B cell (primary cell): ENCODE results near the gene NPFF. TPM values are rescaled to one million over a fixed set of nuclear protein-coding genes. Genes with fewer than 3 reads are reported as not detected.

ENCODE experiments used
- ATAC-seq: fragments of 200-7000 bp; cut with Tn5 transposase; one replicate; pipeline ENCODE4 v1.10.0; 2021; ENCODE audit warnings: low read depth, mild to moderate bottlenecking, moderate number of reproducible peaks, moderate library complexity
- CTCF ChIA-PET: fragments of 350-600 bp; sonication (Branson Sonifier 250); formaldehyde crosslinking; loops from one replicate; lab custom pipeline; 2021; ENCODE audit warnings: antibody characterized with exemption, inconsistent platforms; lab: Charles Lee
- POLR2A ChIA-PET: fragments of 350-600 bp; sonication (Branson Sonifier 250); formaldehyde crosslinking; loops from one replicate; lab custom pipeline; 2021; ENCODE audit warnings: antibody characterized with exemption; lab: Charles Lee
- DNase-seq: peaks from one replicate; pipeline ENCODE4 v3.0.0; 2013
- H2AFZ ChIP-seq: 2 replicates; pipeline ENCODE4 v1.6.1; 2012; ENCODE audit warnings: mild to moderate bottlenecking, low read depth, low read length; ENCODE audit not compliant: insufficient read depth, poor library complexity, severe bottlenecking
- H3K27ac ChIP-seq, 2 donors: 1 replicate in 1 of 2; 2 replicates in 1 of 2; pipeline ENCODE4 v1.5.1; 2012 to 2013; ENCODE audit warnings: low read length in 2 of 2, mild to moderate bottlenecking in 2 of 2, moderate library complexity in 1 of 2
- H3K27me3 ChIP-seq, 4 experiments: fragments of 200-600 bp in 1 of 4; sonication (generic) in 1 of 4; replicated peaks in 1 of 4; 1 replicate in 2 of 4; 2 replicates in 2 of 4; pipeline versions ENCODE4 v1.6.1 to v1.7.0; 2013 to 2016; ENCODE audit warnings: low read length in 3 of 4, mild to moderate bottlenecking in 2 of 4, mixed read lengths in 1 of 4, moderate library complexity in 1 of 4; ENCODE audit not compliant: insufficient read depth in 4 of 4, control insufficient read depth in 3 of 4; ENCODE audit errors: control extremely low read depth in 1 of 4
- H3K36me3 ChIP-seq, 2 experiments: replicated peaks in 1 of 2; 1 replicate in 1 of 2; 2 replicates in 1 of 2; pipeline versions ENCODE4 v1.6.1 to v1.7.1; 2013; ENCODE audit warnings: low read length in 1 of 2; ENCODE audit not compliant: insufficient read depth in 2 of 2, control insufficient read depth in 1 of 2; ENCODE audit errors: control extremely low read depth in 1 of 2, extremely low read depth in 1 of 2
- H3K4me1 ChIP-seq, 2 donors: fragments of 200-600 bp in 1 of 2; sonication (generic) in 1 of 2; 1 replicate in 1 of 2; 2 replicates in 1 of 2; pipeline versions ENCODE4 v1.5.1 to v1.6.1; 2013 to 2017; ENCODE audit warnings: low read length in 2 of 2; ENCODE audit not compliant: control insufficient read depth in 2 of 2, insufficient read depth in 2 of 2
- H3K4me2 ChIP-seq: replicated peaks from 2 replicates; pipeline ENCODE3; 2012; ENCODE audit warnings: mild to moderate bottlenecking, low read depth, low read length; ENCODE audit not compliant: poor library complexity, severe bottlenecking
- H3K4me3 ChIP-seq, 5 experiments: fragments of 200-600 bp in 1 of 5; sonication (generic) in 1 of 5; 1 replicate in 3 of 5; 2 replicates in 2 of 5; pipeline versions ENCODE4 v1.5.1 to v1.7.0; 2011 to 2016; ENCODE audit warnings: low read length in 4 of 5, mild to moderate bottlenecking in 4 of 5, low read depth in 2 of 5, control low read depth in 1 of 5, moderate library complexity in 1 of 5; ENCODE audit not compliant: insufficient read depth in 1 of 5; ENCODE audit errors: control extremely low read depth in 1 of 5, extremely low read depth in 1 of 5
- H3K79me2 ChIP-seq: fragments of 200-600 bp; sonication (generic); one replicate; pipeline ENCODE4 v1.6.0; 2016; ENCODE audit warnings: low read length; ENCODE audit not compliant: control insufficient read depth, insufficient read depth
- H3K9ac ChIP-seq: fragments of 200-600 bp; sonication (generic); 2 replicates; pipeline ENCODE4 v1.6.1; 2017; ENCODE audit warnings: mild to moderate bottlenecking, low read length, moderate library complexity
- H3K9me3 ChIP-seq, 3 donors: one replicate each; pipeline versions ENCODE4 v1.6.1 to v1.7.1; 2013; ENCODE audit warnings: low read length in 2 of 3; ENCODE audit not compliant: control insufficient read depth in 2 of 3, insufficient read depth in 1 of 3; ENCODE audit errors: control extremely low read depth in 1 of 3
- H4K20me1 ChIP-seq: 2 replicates; pipeline ENCODE4 v1.6.0; 2012; ENCODE audit warnings: mild to moderate bottlenecking, low read length; ENCODE audit not compliant: insufficient read depth, control insufficient read depth, poor library complexity, severe bottlenecking
- H3K27ac Mint-ChIP-seq: one replicate; pipeline ENCODE4 v1.8.0; 2021; ENCODE audit warnings: mixed read lengths
- H3K27me3 Mint-ChIP-seq: one replicate; pipeline ENCODE4 v1.8.0; 2021; ENCODE audit warnings: mixed read lengths
- H3K4me1 Mint-ChIP-seq: one replicate; pipeline ENCODE4 v1.8.0; 2021; ENCODE audit warnings: mixed read lengths
- H3K4me3 Mint-ChIP-seq: one replicate; pipeline ENCODE4 v1.8.0; 2021; ENCODE audit warnings: mixed read lengths
- H3K9me3 Mint-ChIP-seq: one replicate; pipeline ENCODE4 v1.8.0; 2022; ENCODE audit warnings: mixed read lengths; ENCODE audit not compliant: insufficient read depth
- EZH2 ChIP-seq: IDR thresholded peaks from 2 replicates; pipeline ENCODE4 v1.6.1; 2012; ENCODE audit warnings: borderline replicate concordance, low read depth, mild to moderate bottlenecking, moderate library complexity, low read length; ENCODE audit not compliant: insufficient read depth, poor library complexity, severe bottlenecking
- WGBS: methylation state at CpG from one replicate; pipeline ENCODE4 v1.1.5; 2013; ENCODE audit warnings: missing lambda C conversion rate; ENCODE audit not compliant: insufficient coverage; 5-methylcytosine and 5-hydroxymethylcytosine counted together
- intact Hi-C: fragments of 100-400 bp; cut with micrococcal nuclease; formaldehyde crosslinking; loops from one replicate; pipeline ENCODE4 v1.10.0; 2022
- polyA plus RNA-seq: library from polyadenylated mRNA; depleted of rRNA; stranded (reverse); fragments of >200 nt; gene quantifications from 2 replicates; pipeline ENCODE4 v1.2.3, GENCODE V29; 2012
- total RNA-seq, 2 donors: library from RNA; stranded (reverse); fragments of 120-200 nt in 1 of 2; gene quantifications; 1 replicate in 1 of 2; 2 replicates in 1 of 2; pipeline versions ENCODE4 v1.2.3 to v1.2.4, GENCODE V29; 2013 to 2022
- TF ChIP-seq, protein P1 (sequence below): fragments of 200-600 bp; IDR thresholded peaks from one replicate; pipeline ENCODE4 v1.8.0; 2022; ENCODE audit warnings: antibody characterized with exemption, mild to moderate bottlenecking

Gene NPFF
- total and polyA plus RNA-seq, 2 donors (not counting 1 experiment from before 2014, with no cell fraction given): 0.34 TPM; not detected in 1

DNA sequence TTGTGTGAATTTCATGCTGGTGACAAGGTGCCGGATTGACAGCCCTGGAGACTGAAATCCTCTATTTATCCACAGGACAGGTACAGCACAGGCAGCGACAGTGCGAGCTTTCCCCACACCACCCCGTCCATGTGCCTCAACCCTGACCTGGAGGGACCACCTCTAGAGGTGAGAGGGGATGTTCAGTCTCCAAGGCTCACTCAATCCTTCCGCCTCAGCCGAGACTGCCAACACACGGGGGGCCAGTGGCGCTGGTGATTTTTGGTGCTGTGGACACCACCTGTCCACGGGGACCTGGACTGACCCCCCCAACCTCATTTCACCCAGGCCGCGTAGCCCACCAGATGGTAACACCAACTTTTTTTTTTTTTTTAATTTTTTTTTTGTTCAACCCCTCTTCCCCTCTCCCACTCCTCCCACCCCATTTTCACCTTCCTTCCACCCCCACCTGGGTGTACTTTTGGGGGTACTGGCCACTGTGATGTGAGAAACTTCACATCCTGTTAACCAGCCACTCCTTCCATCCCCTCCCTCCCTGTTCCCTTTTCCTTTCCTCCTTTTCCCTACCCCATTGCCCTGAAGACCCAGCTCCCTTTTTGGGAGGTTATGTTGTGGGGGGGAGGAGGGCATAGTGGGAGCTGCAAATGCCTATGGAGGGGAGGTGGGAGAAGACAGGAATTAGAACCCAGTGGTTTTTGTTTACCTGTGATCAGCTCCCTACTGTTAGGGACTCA, 42.4 kb downstream of the NPFF start:
- DNase-seq (no peak), ATAC-seq (no peak)
- Histone ChIP-seq H3K9ac (no peak overlapping the region), H4K20me1 (peaks cover 96% of the 10 kb centered on the region), H3K79me2 (peaks cover 87% of the 10 kb centered on the region), H2AFZ (no peak overlapping the region), H3K4me1 (no peaks in the 10 kb centered on the region), H3K36me3 (peaks cover 16 to 100% of the 10 kb centered on the region in 2 experiments), H3K9me3 (no peaks in the 10 kb centered on the region), H3K4me3 (no peak overlapping the region), H3K4me2 (no peak overlapping the region), H3K27ac (no peak overlapping the region), H3K27me3 (no peaks in the 10 kb centered on the region)
- Mint-ChIP-seq H3K27ac (no peak overlapping the region), H3K27me3 (no peaks in the 10 kb centered on the region), H3K9me3 (no peaks in the 10 kb centered on the region), H3K4me3 (no peak overlapping the region), H3K4me1 (peaks cover 5% of the 10 kb centered on the region)
- WGBS: 98% methylated on average over 5 of the region's 11 CpGs
- ChIA-PET CTCF (interaction anchor here (0.5 to 1.6 kb wide), 3 partner anchors 11 to 315 kb away, joined by 3 to 6 read pairs (median 5); no protein-coding TSS in a partner anchor), POLR2A (interaction anchor here (1.0 kb wide), 1 partner anchor 85 kb away, joined by 5 read pairs; the partner anchor contains the start of gene SP1)
- no peak for TF ChIP-seq EZH2
- TF ChIP-seq, protein P1, sequence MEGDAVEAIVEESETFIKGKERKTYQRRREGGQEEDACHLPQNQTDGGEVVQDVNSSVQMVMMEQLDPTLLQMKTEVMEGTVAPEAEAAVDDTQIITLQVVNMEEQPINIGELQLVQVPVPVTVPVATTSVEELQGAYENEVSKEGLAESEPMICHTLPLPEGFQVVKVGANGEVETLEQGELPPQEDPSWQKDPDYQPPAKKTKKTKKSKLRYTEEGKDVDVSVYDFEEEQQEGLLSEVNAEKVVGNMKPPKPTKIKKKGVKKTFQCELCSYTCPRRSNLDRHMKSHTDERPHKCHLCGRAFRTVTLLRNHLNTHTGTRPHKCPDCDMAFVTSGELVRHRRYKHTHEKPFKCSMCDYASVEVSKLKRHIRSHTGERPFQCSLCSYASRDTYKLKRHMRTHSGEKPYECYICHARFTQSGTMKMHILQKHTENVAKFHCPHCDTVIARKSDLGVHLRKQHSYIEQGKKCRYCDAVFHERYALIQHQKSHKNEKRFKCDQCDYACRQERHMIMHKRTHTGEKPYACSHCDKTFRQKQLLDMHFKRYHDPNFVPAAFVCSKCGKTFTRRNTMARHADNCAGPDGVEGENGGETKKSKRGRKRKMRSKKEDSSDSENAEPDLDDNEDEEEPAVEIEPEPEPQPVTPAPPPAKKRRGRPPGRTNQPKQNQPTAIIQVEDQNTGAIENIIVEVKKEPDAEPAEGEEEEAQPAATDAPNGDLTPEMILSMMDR: no peak
- intact Hi-C loops: no loop called here
